Stimulated activated CD4-positive, alpha-beta T cell treated with anti-CD3 and anti-CD28 coated beads, Interleukin-4, amount 100 ng/mL, for 4 hours (primary cell): Measurements from ENCODE around the gene ACTRT2.
A peak's percentile ranks its signal among the peaks of the same experiment; 100 is the strongest.

ENCODE experiments used
- DNase-seq, 2 experiments: peaks; one replicate each; pipeline ENCODE4 v3.0.0-alpha.2; 2020

Gene ACTRT2

DNA sequence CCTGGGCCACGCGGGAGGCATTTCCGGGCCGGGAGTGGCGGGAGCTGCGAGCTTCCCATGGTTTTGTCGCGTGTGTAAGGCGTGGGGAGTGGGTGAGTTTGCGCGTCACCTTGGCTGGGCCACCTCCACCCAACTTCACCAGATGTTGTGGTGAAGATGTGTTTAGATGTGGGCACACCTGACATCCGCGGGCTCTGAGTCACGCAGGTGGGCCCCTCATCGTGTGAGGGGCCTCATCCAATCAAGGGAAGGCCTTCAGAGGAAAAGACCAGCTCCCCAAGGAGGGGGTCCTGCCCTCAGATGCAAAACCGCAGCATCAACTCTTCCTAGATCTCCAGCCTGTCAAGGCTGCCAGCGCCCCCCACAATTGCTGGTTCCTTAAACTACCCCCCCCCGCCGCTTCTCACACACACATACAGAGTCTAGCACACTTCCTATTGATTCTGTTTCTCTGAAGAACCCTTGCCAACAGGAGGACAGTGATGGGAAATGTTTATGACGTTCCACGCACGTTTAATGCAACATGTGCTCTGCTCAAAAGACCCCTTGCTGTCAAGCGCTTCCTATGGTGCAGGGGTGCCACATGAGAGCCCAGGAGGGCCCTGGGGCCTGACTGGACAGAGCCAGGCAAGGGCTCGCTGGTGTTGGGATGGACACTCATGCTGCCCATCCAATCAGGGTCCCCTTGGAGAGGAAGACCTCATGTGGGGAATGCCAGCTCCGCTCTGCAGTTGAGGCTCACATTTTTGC, 11.9 kb downstream of the ACTRT2 start:
- peak; percentile 18 to 71 for DNase-seq

GRCh38 chr1:3033790-3034090, 12.5 kb downstream of the ACTRT2 start:
- no peak for DNase-seq

- DNase-seq: no peak
Observed at GRCh38 chr1:3034162-3034561, 12.9 kb downstream of the ACTRT2 start.

DNA sequence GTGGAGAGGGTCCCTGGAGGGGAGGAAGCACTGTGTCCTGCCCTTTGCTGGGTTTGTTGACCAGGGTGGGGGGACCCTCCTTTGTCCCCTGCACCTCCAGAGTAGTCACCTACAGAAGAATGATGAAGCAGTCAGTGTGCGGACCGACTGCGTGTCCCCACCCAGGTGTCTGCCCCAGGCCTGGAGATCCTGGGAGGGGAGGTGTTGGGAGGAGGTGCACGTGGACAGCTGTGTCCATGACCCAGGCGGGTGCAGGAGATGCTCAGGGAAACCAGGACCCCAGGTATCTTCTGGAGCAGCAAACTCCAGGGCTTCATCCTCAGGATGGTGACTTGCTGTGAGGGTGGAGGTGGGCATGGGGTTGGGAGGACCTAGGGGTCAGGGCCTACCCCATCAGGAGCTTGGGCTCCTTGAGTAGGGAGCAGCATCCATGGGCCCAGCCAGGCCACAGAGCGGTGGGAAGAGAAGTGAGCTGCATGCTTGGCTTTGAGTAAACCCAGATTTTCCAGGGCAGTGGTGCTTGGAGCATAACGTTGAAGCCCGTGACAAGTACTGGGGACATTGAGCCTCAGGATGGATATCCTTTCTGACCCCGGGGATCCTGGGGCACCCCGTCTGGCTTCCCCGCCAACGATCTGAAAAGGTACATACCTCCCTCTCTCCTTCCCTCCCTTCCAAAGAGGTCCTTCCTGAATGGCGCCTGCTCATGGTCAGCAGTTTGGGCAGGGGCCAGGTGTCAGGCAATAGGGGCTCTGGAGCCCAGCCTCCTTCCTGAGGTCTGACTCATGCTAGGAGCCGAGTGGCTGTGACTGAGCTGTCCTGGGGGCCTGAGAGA, 13.7 kb downstream of the ACTRT2 start:
- no peak for DNase-seq

DNA sequence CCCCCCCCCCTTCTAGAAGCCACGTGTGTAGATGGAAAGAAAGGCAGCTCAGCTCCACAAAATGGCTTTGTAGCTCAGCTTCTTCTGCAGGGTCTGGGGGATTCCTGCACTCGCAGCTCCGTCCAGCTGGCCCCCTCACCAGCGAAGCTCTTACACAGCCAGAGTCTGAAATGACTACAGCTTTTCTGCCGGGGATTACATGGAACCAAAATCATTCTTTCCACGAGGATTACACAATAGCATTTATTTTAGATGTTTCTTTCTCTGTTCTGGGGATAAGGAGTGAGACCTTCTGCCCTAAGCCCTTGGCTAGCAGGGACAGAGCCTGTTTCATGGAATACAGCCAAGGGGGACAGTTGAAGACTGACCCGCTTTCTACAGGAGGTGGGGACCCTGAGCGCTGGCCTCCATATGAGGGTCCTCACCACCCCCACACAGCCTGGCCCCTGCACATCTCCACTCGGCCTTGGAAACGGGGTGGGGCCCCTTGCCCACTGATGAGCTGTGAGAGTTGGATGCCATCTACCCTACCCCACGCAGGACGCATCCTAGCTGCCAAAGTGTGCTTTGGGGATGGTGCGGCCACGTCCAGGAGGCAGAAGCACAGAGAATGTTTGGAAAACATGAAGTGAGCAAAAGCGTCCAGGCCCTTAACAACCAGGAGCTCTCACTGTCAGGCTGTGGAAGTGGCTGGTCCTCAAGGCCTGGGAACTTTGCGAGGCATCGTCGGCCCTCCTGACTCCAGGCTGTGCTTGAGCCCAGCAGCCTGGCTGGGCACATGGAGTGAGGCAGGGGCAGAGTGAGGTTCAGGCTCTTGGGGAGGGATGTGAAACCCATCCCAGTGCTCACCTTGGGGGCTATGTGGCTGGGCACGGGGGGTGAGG, 14.5 kb downstream of the ACTRT2 start:
- DNase-seq: no peak

DNA sequence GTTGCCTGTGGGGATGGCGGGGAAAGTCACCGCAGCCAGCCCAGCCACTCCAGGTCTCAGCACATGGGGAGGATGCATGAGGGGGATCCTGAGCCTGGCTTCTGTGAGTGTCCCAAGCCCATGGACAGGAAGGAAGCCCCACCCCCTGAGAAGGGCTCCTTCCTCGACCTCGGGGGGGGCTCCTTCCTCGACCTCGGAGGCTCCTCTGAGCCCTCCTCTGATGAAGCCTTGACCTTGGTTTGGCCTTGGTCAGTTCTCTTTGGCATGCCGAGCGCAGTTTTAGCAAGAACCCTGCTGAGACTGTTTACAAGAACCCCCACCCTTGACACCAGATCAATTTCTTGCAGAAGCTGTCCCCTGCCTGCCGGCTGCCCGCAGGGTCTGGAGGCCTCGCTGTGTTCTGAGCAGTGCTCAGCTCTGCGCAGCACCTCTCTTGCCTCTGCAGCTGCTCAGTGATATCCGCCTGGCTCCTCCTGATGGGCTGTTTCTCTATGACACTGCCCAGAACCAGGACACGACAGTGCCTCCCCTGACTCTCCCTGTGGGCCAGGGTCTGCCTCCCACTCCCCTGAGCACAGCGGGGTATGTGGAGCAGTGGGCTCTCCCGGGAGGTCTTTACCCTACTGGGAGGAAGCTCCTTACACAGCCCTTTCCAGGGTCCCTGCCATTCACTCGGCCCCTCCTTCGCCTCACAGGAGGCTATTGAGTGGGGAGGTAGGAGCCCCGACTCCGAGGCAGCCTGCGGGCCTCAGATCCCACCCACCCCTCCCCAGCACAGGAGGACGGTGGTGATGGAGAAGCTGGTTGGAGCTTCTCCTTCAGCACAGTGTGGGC, 15.4 kb downstream of the ACTRT2 start:
- DNase-seq: no peak

DNA sequence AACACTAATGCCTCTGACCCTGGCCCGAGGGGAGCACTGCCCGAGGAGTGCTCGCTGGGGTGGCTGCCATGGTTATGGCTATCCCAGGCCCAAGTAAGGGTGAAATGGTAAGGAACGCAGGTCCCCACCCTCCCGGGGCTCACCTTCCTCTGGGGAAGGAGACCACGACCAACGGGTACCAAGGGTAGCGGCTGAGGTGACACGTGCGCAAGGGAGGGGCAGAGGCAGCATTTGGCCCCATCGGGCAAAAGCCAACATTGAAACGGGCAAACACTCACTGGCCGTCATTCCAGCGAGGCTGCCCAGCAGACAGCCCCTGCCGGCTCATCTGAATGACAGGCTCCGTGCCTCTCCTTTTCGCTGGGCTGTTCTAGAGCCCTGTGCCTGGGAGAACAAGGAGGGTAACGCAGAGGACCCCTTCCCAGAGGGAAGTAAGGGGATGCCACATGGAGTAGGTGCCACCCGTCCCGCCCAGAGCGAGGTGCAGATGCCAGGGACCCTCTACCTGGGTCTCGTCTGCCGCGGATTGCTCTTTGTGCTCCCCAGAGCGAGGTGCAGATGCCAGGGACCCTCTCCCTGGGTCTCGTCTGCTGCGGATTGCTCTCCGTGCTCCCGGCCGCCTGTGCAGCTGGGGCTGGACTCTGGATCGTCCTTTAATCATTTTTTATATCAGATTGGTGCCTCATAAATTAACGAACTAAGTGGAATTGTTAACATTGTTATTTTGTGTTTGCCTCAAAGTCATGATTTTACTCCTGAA, 16.2 kb downstream of the ACTRT2 start:
- DNase-seq: no peak

- no peak for DNase-seq
Observed at GRCh38 chr1:3038113-3038551, 16.9 kb downstream of the ACTRT2 start.

DNA sequence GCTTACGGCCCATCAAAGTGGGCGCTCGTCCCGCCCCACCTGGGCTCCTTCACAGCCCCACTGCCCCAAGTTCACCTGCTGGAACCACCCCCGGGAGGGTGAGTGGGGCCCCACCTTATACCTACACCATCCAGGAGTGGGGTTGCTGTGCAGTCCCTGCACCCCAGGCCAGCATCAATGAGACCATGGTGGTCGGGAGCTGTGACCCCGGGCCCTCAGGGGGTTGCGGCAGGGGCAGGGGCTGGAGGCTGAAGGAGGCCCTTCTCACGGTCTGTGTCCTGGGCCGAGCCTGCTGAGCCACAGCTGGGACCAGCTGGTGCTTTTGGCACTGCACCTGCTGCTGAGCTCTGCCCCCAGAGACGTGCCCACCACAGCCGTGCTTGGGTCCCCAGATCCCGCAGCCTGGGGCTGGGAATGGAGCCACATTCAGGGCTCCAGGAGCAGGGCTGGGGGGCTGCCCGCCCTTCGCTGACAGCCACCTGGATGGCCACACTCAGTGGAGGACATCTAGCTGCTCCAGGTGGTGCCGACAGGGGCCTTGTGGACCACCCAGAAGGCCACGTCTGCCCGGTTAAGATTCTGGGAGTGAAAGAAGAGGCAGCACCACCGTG, 17.4 kb downstream of the ACTRT2 start:
- DNase-seq: no peak

DNA sequence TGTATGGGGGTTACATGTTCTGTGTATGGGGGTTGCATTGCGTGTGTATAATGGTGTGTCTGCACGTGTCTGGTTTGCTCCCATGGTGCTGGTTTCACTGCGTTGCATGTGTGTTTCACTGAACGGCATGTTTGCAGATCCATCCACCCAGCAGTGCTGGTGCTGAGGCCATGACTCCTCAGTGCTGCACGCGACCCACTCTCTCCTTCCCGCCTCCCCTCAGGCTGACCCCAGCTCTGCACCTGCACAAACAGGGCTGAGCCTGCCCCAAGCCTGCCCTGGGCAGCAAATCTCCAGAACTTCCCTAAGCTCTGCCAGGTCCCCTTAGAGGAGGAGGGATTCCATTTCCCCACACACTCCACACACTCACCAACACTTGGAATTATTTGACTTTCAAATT, 18.7 kb downstream of the ACTRT2 start:
- DNase-seq: no peak

DNA sequence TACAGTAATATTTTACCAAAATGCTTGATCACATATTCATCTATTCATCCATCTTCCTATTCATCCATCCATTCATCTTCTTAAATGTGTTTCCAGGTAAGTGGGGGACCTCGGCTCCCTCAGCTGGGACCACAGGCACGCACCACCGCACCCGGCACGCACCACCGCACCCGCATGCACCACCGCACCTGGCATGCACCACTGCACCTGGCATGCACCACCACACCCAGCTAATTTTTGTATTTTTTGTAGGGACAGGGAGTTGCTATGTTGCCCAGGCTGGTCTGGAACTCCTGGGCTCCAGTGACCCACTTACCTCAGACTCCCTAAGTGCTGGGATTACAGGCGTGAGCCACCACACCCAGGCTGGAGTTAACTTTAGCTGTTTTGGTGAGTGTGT, 21.2 kb downstream of the ACTRT2 start:
- no peak for DNase-seq

GRCh38 chr1:3049164-3049563, 27.9 kb downstream of the ACTRT2 start:
- DNase-seq: no peak

GRCh38 chr1:3049905-3050304, 28.6 kb downstream of the ACTRT2 start:
- DNase-seq: no peak

GRCh38 chr1:3050603-3051002, 29.3 kb downstream of the ACTRT2 start:
- no peak for DNase-seq

- no peak for DNase-seq
Observed at GRCh38 chr1:3051270-3052268, 30.3 kb downstream of the ACTRT2 start.

DNA sequence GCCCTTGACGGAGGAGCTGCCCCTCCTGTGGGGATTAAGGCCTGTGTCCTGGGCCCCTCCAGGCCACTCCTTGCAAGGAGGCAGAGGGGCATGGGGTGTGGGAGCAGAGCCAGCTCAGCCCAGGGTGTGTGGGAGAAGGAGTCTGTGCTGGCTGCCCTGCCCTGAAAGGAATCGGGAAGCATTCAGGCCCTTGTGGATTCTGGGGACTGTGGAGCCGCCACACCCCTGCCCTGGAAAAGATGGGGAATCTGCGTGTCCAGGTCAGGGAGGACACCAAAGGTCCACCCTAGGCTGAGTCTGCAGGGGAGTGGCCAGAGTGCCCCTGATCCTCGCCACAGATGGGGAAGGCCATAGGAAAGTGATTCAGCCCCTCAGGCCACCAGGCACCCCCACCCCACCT, 31.2 kb downstream of the ACTRT2 start:
- DNase-seq: no peak

- DNase-seq: no peak
Observed at GRCh38 chr1:3053366-3053980, 32.2 kb downstream of the ACTRT2 start.

- no peak for DNase-seq
Observed at GRCh38 chr1:3053986-3054385, 32.7 kb downstream of the ACTRT2 start.

DNA sequence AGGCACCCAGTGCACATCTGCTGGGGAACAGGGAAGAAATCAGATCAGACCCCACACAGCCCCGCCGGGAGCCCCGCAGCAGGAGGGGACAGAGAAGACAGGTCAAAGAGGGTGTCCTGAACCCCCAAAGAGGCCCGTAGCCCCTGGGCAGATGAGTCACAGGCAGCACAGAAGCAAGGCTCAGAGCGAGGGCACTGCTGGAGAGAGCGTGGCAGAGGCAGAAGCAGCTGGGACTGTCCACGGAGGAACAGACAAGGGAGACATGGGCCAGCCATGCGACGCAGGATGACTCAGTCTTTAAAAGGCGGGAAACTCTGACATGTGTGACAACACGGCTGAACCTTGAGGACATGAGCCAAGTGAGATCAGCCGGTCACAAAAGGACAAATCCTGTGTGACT, 33.2 kb downstream of the ACTRT2 start:
- DNase-seq: no peak

- no peak for DNase-seq
Observed at GRCh38 chr1:3055051-3055450, 33.8 kb downstream of the ACTRT2 start.
